ENCODE results near the gene UBE2C. TPM values are rescaled to one million over a fixed set of nuclear protein-coding genes. Genes with fewer than 3 reads are reported as not detected.

The UBE2C gene
- total RNA-seq, 1 experiment from 2014 or later: 249 TPM

GRCh38 chr20:45772693-45773092 lies 39.8 kb upstream of the UBE2C start:
- no peak for TF ChIP-seq EZH2 (IDR thresholded peaks at IDR 0.05; ENCODE audit: borderline replicate concordance, low read depth, low read length, poor library complexity, severe bottlenecking)
- ChIA-PET POLR2A (ENCODE audit: low non-redundant PET) (no interaction called here), CTCF (no interaction called here)
- DNase-seq (ENCODE audit: low spot score): no peak
- intact Hi-C loops (cut with micrococcal nuclease; ENCODE audit: unreplicated experiment): loop anchor here (5.0 to 10.0 kb wide), 2 partner anchors 318 to 455 kb away; no protein-coding TSS in a partner anchor
- BruUV-seq (replicated peaks): no TSS peak
- Histone ChIP-seq H3K36me3 (ENCODE audit: insufficient read depth, low read length, poor library complexity, severe bottlenecking) (no peaks in the 10 kb centered on the region), H3K4me3 (ENCODE audit: low read depth, low read length, poor library complexity, severe bottlenecking) (no peak overlapping the region), H3K9me3 (ENCODE audit: low read depth, low read length, poor library complexity, severe bottlenecking) (no peaks in the 10 kb centered on the region), H3K27ac (ENCODE audit: low read depth, low read length, poor library complexity, severe bottlenecking) (no peak overlapping the region), H3K27me3 (replicated peaks; ENCODE audit: insufficient read depth, low read depth, low read length, poor library complexity) (no peaks in the 10 kb centered on the region), H3K4me1 (ENCODE audit: insufficient read depth, low read length, poor library complexity, severe bottlenecking) (no peaks in the 10 kb centered on the region)

GRCh38 chr20:45774945-45775344 lies 37.5 kb upstream of the UBE2C start:
- TF ChIP-seq CTCF (conservative IDR thresholded peaks at IDR 0.05; ENCODE audit: low read depth, low read length) (no peak), EZH2 (IDR thresholded peaks at IDR 0.05; ENCODE audit: borderline replicate concordance, low read depth, low read length, poor library complexity, severe bottlenecking) (no peak)
- Histone ChIP-seq H3K4me1 (ENCODE audit: insufficient read depth, low read length, poor library complexity, severe bottlenecking) (no peaks in the 10 kb centered on the region), H3K27ac (ENCODE audit: low read depth, low read length, poor library complexity, severe bottlenecking) (no peak overlapping the region), H3K27me3 (replicated peaks; ENCODE audit: insufficient read depth, low read depth, low read length, poor library complexity) (no peaks in the 10 kb centered on the region), H3K36me3 (ENCODE audit: insufficient read depth, low read length, poor library complexity, severe bottlenecking) (no peaks in the 10 kb centered on the region), H3K9me3 (ENCODE audit: low read depth, low read length, poor library complexity, severe bottlenecking) (no peaks in the 10 kb centered on the region), H3K4me3 (ENCODE audit: low read depth, low read length, poor library complexity, severe bottlenecking) (no peak overlapping the region)
- DNase-seq (ENCODE audit: low spot score): no peak
- ChIA-PET CTCF (interaction anchor here (0.7 kb wide), 1 partner anchor 272 kb away, joined by 11 read pairs; no protein-coding TSS in a partner anchor), POLR2A (ENCODE audit: low non-redundant PET) (no interaction called here)
- intact Hi-C loops (cut with micrococcal nuclease; ENCODE audit: unreplicated experiment): loop anchor here (5.0 to 10.0 kb wide), 2 partner anchors 320 to 458 kb away; no protein-coding TSS in a partner anchor
- BruUV-seq (replicated peaks): no TSS peak

GRCh38 chr20:45775411-45775810 lies 37.0 kb upstream of the UBE2C start:
- ChIA-PET POLR2A (ENCODE audit: low non-redundant PET) (no interaction called here), CTCF (no interaction called here)
- TF ChIP-seq CTCF (conservative IDR thresholded peaks at IDR 0.05; ENCODE audit: low read depth, low read length) (no peak), EZH2 (IDR thresholded peaks at IDR 0.05; ENCODE audit: borderline replicate concordance, low read depth, low read length, poor library complexity, severe bottlenecking) (no peak)
- intact Hi-C loops (cut with micrococcal nuclease; ENCODE audit: unreplicated experiment): loop anchor here (10.0 kb wide), 1 partner anchor 321 kb away; no protein-coding TSS in a partner anchor
- H3K4me1 ChIP-seq (ENCODE audit: insufficient read depth, low read length, poor library complexity, severe bottlenecking): no peaks in the 10 kb centered on the region
- no TSS peak for BruUV-seq (replicated peaks)
- no peaks in the 10 kb centered on the region for H3K27me3 ChIP-seq (replicated peaks; ENCODE audit: insufficient read depth, low read depth, low read length, poor library complexity)
- no peak overlapping the region for H3K4me3 ChIP-seq (ENCODE audit: low read depth, low read length, poor library complexity, severe bottlenecking)
- no peak for DNase-seq (ENCODE audit: low spot score)
- no peaks in the 10 kb centered on the region for H3K9me3 ChIP-seq (ENCODE audit: low read depth, low read length, poor library complexity, severe bottlenecking)
- no peaks in the 10 kb centered on the region for H3K36me3 ChIP-seq (ENCODE audit: insufficient read depth, low read length, poor library complexity, severe bottlenecking)
- no peak overlapping the region for H3K27ac ChIP-seq (ENCODE audit: low read depth, low read length, poor library complexity, severe bottlenecking)

DNA sequence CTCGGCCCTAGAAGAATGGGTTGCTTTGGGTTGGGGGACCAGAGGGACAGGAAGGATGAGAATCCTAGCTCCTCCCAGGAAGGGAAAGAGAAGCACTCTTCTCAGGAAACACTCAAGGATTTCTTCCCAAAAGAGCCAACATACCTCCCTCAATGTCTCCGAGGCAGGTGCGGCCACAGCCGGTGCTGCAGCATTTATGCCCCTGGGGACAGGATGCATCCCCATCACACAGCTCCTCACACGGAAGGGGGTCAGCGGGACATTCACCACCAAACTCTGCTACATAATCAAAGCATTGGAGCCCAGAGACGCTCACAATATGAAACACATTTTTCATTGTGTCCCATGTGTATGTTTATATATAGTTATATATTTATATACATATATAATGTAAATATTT lies 35.5 kb upstream of the UBE2C start:
- H3K4me3 ChIP-seq (ENCODE audit: low read depth, low read length, poor library complexity, severe bottlenecking): no peak overlapping the region
- H3K9me3 ChIP-seq (ENCODE audit: low read depth, low read length, poor library complexity, severe bottlenecking): no peaks in the 10 kb centered on the region
- no peaks in the 10 kb centered on the region for H3K4me1 ChIP-seq (ENCODE audit: insufficient read depth, low read length, poor library complexity, severe bottlenecking)
- intact Hi-C loops (cut with micrococcal nuclease; ENCODE audit: unreplicated experiment): loop anchor here (10.0 kb wide), 1 partner anchor 322 kb away; no protein-coding TSS in a partner anchor
- no peaks in the 10 kb centered on the region for H3K36me3 ChIP-seq (ENCODE audit: insufficient read depth, low read length, poor library complexity, severe bottlenecking)
- no peak overlapping the region for H3K27ac ChIP-seq (ENCODE audit: low read depth, low read length, poor library complexity, severe bottlenecking)
- ChIA-PET POLR2A (ENCODE audit: low non-redundant PET) (no interaction called here), CTCF (no interaction called here)
- DNase-seq (ENCODE audit: low spot score): no peak
- H3K27me3 ChIP-seq (replicated peaks; ENCODE audit: insufficient read depth, low read depth, low read length, poor library complexity): no peaks in the 10 kb centered on the region
- no TSS peak for BruUV-seq (replicated peaks)
- TF ChIP-seq CTCF (conservative IDR thresholded peaks at IDR 0.05; ENCODE audit: low read depth, low read length) (no peak), EZH2 (IDR thresholded peaks at IDR 0.05; ENCODE audit: borderline replicate concordance, low read depth, low read length, poor library complexity, severe bottlenecking) (no peak)

All from A673 (cell line).